ENCODE data around the gene ELK3.

ELK3 gene

DNA sequence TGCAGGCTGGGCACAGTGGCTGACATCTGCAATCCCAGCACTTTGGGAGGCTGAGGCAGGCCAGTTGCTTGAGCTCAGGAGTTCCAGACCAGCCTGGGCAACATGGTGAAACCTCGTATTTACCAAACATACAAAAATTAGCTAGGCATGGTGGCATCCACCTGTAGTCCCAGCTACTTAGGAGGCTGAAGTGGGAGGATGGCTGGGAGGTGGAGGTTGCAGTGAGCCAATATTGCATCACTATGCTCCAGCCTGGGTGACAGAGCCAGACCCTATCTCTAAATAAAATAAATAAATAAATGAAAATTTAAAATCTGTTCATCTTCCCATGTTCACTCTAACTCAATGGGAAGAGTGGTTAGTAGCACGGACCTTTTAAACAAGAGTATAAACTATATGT, 71.2 kb downstream of the ELK3 start:
- no peak for DNase-seq (ENCODE audit: insufficient read length)
- peak; percentile 48 for FAIRE-seq
- TF ChIP-seq POLR2A (IDR thresholded peaks at IDR 0.05; ENCODE audit: low read depth, low read length) (no peak), POLR2AphosphoS5 (IDR thresholded peaks at IDR 0.05; ENCODE audit: low read depth, low read length) (no peak), TAF1 (IDR thresholded peaks at IDR 0.05; ENCODE audit: borderline replicate concordance, low read depth, low read length) (no peak)

DNA sequence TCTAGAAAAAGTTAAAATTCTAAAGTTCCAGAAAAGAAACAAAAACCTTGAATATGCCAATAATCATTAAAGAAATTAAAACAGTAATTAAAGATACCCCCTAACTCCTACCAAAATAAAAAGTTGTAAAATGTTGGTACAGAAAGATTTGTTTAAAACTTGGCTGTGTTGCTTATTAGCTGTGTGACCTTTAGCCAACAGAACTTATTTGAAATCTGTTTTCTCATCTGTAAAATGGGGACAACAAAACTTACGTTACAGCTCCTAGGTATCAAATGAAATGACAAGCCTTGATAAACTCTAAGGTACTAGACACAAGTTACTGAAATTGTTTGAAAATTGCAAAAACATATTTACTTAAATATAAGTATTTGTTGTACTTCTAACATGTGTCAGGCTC, 71.7 kb downstream of the ELK3 start:
- TF ChIP-seq POLR2AphosphoS5 (IDR thresholded peaks at IDR 0.05; ENCODE audit: low read depth, low read length) (no peak), POLR2A (IDR thresholded peaks at IDR 0.05; ENCODE audit: low read depth, low read length) (no peak), TAF1 (IDR thresholded peaks at IDR 0.05; ENCODE audit: borderline replicate concordance, low read depth, low read length) (no peak)
- FAIRE-seq = peak; percentile 36

DNA sequence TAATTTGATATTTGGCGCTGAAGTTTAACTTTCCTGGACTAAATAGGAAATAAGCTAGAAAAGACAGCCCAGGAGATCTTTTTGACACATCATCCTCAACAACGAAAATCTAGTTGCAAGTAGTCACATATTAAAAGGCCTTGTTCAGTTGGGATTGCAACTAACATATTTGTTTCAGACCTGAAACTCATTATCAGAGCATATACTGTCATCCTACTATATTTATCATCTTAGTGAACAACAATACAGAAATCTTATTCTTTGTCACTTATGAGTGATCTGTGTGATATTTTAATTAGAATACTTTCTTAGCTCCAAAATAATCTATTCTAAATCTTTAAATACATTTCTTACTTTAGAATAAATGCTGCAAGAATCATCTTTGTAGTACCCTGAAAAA, 72.1 kb downstream of the ELK3 start:
- no peak for DNase-seq (ENCODE audit: insufficient read length)
- no peak for TF ChIP-seq POLR2A (IDR thresholded peaks at IDR 0.05; ENCODE audit: low read depth, low read length)
- no peak for TF ChIP-seq TAF1 (IDR thresholded peaks at IDR 0.05; ENCODE audit: borderline replicate concordance, low read depth, low read length)
- TF ChIP-seq POLR2AphosphoS5 (IDR thresholded peaks at IDR 0.05; ENCODE audit: low read depth, low read length) = no peak
- no peak for FAIRE-seq

More for the DNA sequence above, 71.7 kb downstream of the ELK3 start:
- DNase-seq (ENCODE audit: insufficient read length) = no peak

DNA sequence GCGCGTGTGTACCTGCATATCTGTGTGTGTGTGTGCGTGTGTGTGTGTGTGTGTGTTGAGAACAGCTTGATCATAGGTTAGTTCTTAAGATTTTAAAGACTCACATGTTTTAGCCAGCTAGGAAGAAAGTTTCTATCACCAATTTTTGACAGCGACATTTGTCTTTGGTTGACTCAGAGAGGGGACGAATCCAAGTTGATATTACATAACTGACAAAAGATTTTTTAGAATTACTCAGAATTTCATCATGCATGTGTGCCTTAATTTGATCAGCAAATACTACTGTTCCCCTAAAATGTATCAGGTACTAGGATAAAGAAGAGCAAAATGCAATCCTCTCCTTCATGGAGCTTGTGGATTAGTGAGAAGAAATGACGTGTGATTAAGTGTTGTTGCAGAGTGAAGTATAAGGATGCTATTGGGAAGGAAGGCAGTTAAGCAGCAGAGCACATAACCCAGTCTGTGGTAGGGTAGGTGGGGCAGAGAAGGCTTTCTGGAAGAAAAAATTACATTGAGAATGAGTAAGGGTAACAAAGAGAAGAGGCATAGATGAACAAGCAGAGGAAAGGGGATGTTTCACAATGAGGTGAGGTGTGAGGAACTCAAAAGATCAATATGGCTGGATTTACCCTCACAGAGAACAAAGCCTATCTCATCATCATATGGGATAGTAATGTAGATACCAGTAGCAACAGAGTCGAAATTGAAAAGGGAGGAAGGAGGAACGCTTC, 77.5 kb downstream of the ELK3 start:
- FAIRE-seq (peak; percentile 17), DNase-seq (ENCODE audit: insufficient read length) (no peak)
- no peak for TF ChIP-seq POLR2A (IDR thresholded peaks at IDR 0.05; ENCODE audit: low read depth, low read length)
- no peak for TF ChIP-seq TAF1 (IDR thresholded peaks at IDR 0.05; ENCODE audit: borderline replicate concordance, low read depth, low read length)
- no peak for TF ChIP-seq POLR2AphosphoS5 (IDR thresholded peaks at IDR 0.05; ENCODE audit: low read depth, low read length)

- no peak for DNase-seq (ENCODE audit: insufficient read length)
- TF ChIP-seq POLR2AphosphoS5 (IDR thresholded peaks at IDR 0.05; ENCODE audit: low read depth, low read length) = no peak
- no peak for TF ChIP-seq TAF1 (IDR thresholded peaks at IDR 0.05; ENCODE audit: borderline replicate concordance, low read depth, low read length)
- TF ChIP-seq POLR2A (IDR thresholded peaks at IDR 0.05; ENCODE audit: low read depth, low read length) = no peak
- peak; percentile 74 for FAIRE-seq
Measured at GRCh38 chr12:96274331-96274730, 80.2 kb downstream of the ELK3 start.

- DNase-seq (ENCODE audit: insufficient read length) (no peak), FAIRE-seq (no peak)
- TF ChIP-seq TAF1 (IDR thresholded peaks at IDR 0.05; ENCODE audit: borderline replicate concordance, low read depth, low read length) (no peak), POLR2A (IDR thresholded peaks at IDR 0.05; ENCODE audit: low read depth, low read length) (no peak), POLR2AphosphoS5 (IDR thresholded peaks at IDR 0.05; ENCODE audit: low read depth, low read length) (no peak)
Measured at GRCh38 chr12:96285158-96285557, 91.0 kb downstream of the ELK3 start.

DNA sequence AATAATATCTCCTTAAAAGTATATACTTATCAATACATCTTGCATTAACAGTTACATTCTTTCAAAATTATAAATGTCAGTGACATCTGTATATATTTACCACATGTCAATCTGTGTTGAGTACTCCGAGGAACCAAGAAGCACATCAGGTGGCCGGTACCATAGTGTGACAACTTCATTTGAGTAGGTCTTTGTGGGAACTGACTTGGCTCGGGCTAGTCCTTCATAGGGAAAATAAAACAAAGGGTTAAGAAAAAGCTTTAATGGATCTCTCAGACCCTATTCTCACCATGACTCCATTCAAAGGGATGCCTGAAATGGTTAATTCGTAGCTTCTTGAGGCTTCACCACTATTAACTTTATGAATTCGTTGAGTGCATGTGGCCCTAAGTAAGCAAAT, 94.9 kb downstream of the ELK3 start:
- no peak for TF ChIP-seq TAF1 (IDR thresholded peaks at IDR 0.05; ENCODE audit: borderline replicate concordance, low read depth, low read length)
- TF ChIP-seq POLR2A (IDR thresholded peaks at IDR 0.05; ENCODE audit: low read depth, low read length) = no peak
- no peak for TF ChIP-seq POLR2AphosphoS5 (IDR thresholded peaks at IDR 0.05; ENCODE audit: low read depth, low read length)
- DNase-seq (ENCODE audit: insufficient read length) (no peak), FAIRE-seq (no peak)

DNA sequence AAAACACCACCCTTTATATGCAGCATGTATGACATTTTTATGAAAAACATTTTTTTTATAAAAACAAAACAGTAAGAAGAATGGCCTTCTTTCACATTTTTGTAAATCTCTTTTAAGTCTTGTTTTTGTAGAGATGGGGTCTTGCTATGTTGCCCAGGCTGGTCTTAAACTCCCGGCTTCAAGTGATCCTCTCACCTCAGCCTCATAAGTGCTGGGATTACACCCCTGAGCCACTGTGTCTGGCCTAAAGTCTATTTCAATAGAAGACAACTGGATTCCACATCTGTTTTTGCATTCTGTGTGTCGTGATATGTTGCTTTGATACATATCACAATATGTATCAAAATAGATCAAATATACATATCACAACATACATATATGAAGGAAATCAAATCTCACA, 98.9 kb downstream of the ELK3 start:
- DNase-seq (ENCODE audit: insufficient read length) (no peak), FAIRE-seq (no peak)
- no peak for TF ChIP-seq TAF1 (IDR thresholded peaks at IDR 0.05; ENCODE audit: borderline replicate concordance, low read depth, low read length)
- no peak for TF ChIP-seq POLR2A (IDR thresholded peaks at IDR 0.05; ENCODE audit: low read depth, low read length)
- TF ChIP-seq POLR2AphosphoS5 (IDR thresholded peaks at IDR 0.05; ENCODE audit: low read depth, low read length) = no peak

DNA sequence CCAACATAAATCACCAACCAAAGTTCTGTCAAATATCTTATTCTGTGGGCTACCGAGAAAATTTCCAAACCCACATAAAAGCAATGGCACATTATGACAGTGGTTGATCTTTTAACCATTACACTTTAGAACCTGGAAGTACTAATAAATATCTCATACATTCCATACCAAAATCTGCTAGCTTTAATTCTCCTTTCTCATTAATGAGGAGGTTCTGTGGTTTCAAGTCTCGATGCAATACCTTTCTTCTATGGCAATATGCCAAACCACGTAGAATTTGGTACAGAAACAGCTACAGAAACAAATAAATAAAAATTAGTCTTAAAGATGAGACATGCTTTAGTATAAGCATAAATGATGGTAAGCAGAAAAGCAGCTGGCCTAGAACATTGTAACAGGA, 100.7 kb downstream of the ELK3 start:
- no peak for DNase-seq (ENCODE audit: insufficient read length)
- FAIRE-seq = no peak
- TF ChIP-seq POLR2A (IDR thresholded peaks at IDR 0.05; ENCODE audit: low read depth, low read length) (no peak), TAF1 (IDR thresholded peaks at IDR 0.05; ENCODE audit: borderline replicate concordance, low read depth, low read length) (no peak), POLR2AphosphoS5 (IDR thresholded peaks at IDR 0.05; ENCODE audit: low read depth, low read length) (no peak)

DNA sequence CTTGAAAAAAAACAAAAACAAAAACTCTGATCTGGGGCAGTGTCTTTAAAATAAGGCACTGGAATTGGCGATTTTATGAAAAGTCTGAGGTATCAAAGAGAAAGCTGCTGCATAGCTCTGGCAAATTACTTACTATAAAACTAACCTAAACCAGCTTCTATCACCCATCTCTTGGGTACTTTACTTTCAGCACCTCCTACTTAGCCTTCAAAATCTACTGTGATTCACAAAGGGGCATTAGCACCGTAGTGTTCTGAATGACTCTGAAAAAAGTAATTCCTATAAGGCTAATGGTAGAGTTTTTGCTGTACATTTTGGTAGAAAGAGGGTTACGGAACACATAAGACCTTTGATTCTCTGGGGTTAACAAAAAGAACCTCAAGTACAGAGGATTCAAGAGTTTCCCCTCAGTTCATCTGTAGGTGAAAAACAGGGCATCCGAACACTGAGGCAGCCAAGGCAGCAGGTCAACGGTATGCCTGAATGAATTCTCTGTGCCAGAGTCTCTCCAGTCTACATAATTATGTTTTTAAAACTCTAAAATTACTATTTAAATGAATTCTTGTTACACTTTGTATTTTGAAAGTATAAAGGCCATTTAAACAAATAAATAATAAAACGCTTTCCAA, 101.5 kb downstream of the ELK3 start:
- DNase-seq (ENCODE audit: insufficient read length) = no peak
- no peak for FAIRE-seq
- TF ChIP-seq TAF1 (IDR thresholded peaks at IDR 0.05; ENCODE audit: borderline replicate concordance, low read depth, low read length) (no peak), POLR2AphosphoS5 (IDR thresholded peaks at IDR 0.05; ENCODE audit: low read depth, low read length) (no peak), POLR2A (IDR thresholded peaks at IDR 0.05; ENCODE audit: low read depth, low read length) (no peak)

- no peak for DNase-seq (ENCODE audit: insufficient read length)
- TF ChIP-seq TAF1 (IDR thresholded peaks at IDR 0.05; ENCODE audit: borderline replicate concordance, low read depth, low read length) (no peak), POLR2AphosphoS5 (IDR thresholded peaks at IDR 0.05; ENCODE audit: low read depth, low read length) (no peak), POLR2A (IDR thresholded peaks at IDR 0.05; ENCODE audit: low read depth, low read length) (no peak)
- FAIRE-seq = no peak
Measured at GRCh38 chr12:96297504-96297903, 103.3 kb downstream of the ELK3 start.

GRCh38 chr12:96300064-96300463, 105.9 kb downstream of the ELK3 start:
- FAIRE-seq = no peak

More at GRCh38 chr12:96300064-96300463, 105.9 kb downstream of the ELK3 start:
- DNase-seq (ENCODE audit: insufficient read length) = no peak
- no peak for TF ChIP-seq POLR2A (IDR thresholded peaks at IDR 0.05; ENCODE audit: low read depth, low read length)
- TF ChIP-seq TAF1 (IDR thresholded peaks at IDR 0.05; ENCODE audit: borderline replicate concordance, low read depth, low read length) = no peak
- TF ChIP-seq POLR2AphosphoS5 (IDR thresholded peaks at IDR 0.05; ENCODE audit: low read depth, low read length) = no peak
